Measurements from ENCODE around the gene LMTK2. TPM values are rescaled to one million over a fixed set of nuclear protein-coding genes. Genes with fewer than 3 reads are reported as not detected.

Gene LMTK2
- polyA plus RNA-seq, 3 donors = 2.5 to 7.0 (median 3.4) TPM

DNA sequence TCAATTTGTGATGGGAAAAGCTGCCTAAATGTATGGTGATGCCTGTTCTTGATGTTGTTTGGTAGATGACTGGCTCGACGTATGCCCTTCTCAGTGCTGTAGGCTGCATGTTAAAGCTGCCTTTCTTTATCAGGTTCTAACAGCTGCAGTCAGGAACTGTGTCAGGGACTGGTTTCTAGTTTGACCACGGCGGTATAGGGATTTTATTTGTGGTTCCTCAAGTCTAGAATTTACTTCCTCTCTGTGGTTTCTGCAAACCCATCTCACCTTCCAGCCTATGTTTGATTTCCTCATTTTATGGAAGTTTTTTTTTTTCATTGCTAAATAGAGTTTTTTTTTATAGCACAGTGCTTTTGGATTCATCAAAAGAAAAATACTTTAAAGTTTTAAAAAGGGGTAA is 26.5 kb downstream of the LMTK2 start:
- no peak overlapping the region for H3K27ac ChIP-seq (ENCODE audit: low read depth, low read length)
- WGBS, 3 donors = 39 to 57% (median 47%) methylated on average over 4 of the region's 4 CpGs

DNA sequence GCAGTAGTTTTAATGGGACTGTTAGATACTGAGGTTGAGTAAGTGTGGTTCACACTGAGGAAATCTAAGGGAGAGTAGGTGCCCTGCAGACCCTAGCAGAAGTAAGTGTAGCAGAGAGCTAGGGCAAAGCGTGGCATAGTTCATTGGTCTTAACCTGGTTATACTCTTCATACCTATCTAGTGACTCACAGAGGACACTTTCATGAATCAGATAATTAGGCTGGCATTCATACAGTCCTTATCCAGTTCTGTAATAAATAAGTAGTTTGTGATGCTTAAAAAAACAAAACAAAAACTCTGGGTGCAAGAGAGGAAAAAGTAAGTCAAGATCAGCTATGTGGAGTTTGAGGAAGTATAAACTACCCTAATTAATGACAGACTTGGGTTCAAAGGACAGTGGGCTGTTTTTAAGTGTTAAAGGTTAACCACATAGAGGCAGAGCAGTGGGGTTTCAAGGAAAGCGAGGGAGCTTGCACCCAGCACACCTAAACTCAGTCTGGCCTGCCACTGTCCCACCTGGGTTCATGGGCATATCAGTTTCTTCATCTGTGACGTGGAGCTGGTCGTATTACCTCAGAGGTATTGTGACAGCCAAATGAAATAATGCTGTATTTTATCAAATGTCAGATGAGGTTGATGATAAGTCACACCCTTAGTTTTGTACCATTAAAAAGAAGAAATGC is 27.1 kb downstream of the LMTK2 start:
- WGBS, 3 donors = 51 to 61% (median 54%) methylated on average over 4 of the region's 4 CpGs
- H3K27ac ChIP-seq (ENCODE audit: low read depth, low read length) = no peak overlapping the region

DNA sequence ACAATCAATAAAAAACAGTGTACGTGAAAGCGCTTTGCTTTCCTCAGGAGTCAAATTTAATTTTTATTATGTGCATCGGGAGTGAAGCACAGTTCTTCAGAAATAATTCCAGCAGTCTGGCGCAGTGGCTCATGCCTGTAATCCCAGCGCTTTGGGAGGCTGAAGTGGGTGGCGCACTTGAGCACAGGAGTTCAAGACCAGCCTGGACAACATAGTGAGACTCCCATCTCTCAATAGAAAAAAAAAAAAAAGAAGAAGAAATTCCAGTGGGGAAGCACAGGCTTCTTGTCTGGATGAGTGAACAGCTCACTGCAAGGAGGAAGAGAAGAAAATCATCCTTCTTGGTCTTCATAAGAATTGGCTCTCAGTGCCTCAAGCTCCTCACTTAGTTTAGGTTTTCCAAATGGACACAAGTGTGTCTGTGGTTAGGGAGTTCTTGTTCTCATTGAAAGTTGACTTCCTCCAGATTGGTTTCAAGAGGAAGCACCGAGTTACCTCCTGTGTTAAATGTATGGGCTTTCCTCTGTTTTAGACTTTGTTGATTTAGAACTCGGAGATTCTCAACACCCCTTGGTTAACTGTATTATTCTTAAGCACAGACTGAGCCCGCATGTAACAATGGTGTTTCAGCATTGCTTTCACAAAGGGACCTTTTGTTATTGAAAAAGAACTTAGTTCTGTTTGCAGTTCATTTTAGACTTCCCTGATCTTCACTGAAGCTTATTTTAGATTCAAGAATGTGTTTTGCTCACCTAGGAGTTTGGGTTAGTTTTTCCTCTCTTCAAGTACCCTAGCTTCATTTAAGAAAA is 28.0 kb downstream of the LMTK2 start:
- WGBS, 3 donors = 82 to 86% (median 84%) methylated on average over 9 of the region's 9 CpGs
- no peak overlapping the region for H3K27ac ChIP-seq (ENCODE audit: low read depth, low read length)

DNA sequence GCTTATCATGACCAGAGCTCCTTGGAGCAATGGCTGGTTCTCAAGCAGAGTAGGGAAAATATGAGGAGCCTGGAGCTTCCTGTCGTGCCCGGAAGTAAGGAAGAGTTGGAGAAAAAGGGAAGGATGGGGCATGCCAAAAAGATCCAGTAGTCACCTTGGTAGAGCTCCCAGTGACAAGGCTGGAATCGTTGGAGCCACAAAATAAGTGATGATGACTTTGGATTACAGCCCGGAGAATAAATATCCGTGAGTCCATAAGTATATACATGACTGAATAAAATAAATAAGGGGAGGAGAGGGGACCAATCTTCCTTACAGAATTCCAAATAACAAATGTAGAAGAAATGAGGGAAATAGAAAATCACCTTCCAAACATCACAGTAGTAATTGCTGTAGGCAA is 29.3 kb downstream of the LMTK2 start:
- no peak overlapping the region for H3K27ac ChIP-seq (ENCODE audit: low read depth, low read length)
- 55 to 78% (median 67%) methylated on average over 5 of the region's 5 CpGs for WGBS, 3 donors

GRCh38 chr7:98136423-98136822 is 29.8 kb downstream of the LMTK2 start:
- WGBS, 3 donors = 90 to 93% (median 91%) methylated on average over 5 of the region's 5 CpGs

GRCh38 chr7:98137134-98137825 is 30.6 kb downstream of the LMTK2 start:
- 80 to 84% (median 83%) methylated on average over 4 of the region's 4 CpGs for WGBS, 3 donors
- no peak overlapping the region for H3K27ac ChIP-seq (ENCODE audit: low read depth, low read length)

More at GRCh38 chr7:98136423-98136822, 29.8 kb downstream of the LMTK2 start:
- no peak overlapping the region for H3K27ac ChIP-seq (ENCODE audit: low read depth, low read length)

- WGBS, 3 donors = 66 to 89% (median 68%) methylated on average over 4 of the region's 4 CpGs
- H3K27ac ChIP-seq (ENCODE audit: low read depth, low read length) = no peak overlapping the region
These were observed 31.1 kb downstream of the LMTK2 start for GRCh38 chr7:98137826-98138151.

GRCh38 chr7:98138672-98139071 is 32.0 kb downstream of the LMTK2 start:
- WGBS, 3 donors = 95 to 96% (median 95%) methylated on average over 6 of the region's 6 CpGs
- no peak overlapping the region for H3K27ac ChIP-seq (ENCODE audit: low read depth, low read length)

DNA sequence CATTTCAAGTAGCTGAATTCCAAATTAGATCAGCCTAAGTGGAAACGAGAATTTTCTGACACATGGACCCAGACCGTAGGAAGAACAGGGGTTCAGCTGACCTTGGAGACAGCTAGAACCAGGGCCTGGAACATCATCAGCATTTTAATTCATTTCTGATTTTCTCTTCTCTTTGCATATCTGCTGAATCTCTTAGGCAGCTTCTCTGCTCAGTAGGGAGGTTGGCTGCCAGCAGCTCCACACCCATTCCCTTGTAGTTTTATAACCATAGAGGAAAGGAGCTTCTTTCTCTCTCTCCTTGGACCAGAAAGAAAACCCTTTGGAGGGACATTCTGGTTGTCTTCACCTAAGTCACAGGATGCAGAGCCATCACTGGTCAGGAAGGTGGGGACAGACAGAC is 36.0 kb downstream of the LMTK2 start:
- 87 to 96% (median 89%) methylated on average over 2 of the region's 2 CpGs for WGBS, 3 donors

DNA sequence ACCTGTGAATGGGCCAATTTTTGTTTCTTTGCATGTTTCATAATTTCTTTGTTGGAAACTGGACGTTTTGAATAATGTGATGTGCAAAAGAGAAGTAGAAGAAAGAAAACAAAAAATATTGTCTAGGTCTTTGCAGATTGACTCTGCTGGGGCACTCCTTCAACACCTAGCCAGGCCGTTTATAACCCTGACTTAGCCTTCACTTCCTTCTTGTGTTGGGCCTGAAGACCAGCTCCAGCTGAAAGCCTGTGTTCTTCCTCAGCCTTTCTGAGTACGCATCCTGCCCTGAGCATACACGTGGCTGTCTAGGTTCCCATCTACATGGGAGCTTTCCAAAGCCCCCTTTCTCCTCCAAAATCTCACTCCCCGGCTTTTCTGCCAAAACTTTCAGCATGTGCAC is 41.9 kb downstream of the LMTK2 start:
- no peak overlapping the region for H3K27ac ChIP-seq (ENCODE audit: low read depth, low read length)
- 88 to 92% (median 91%) methylated on average over 5 of the region's 5 CpGs for WGBS, 3 donors

More for the DNA sequence above, 36.0 kb downstream of the LMTK2 start:
- H3K27ac ChIP-seq (ENCODE audit: low read depth, low read length) = no peak overlapping the region

- WGBS, 3 donors = 91 to 96% (median 96%) methylated on average over 6 of the region's 6 CpGs
- H3K27ac ChIP-seq (ENCODE audit: low read depth, low read length) = no peak overlapping the region
These were observed 42.5 kb downstream of the LMTK2 start for GRCh38 chr7:98149116-98149692.

DNA sequence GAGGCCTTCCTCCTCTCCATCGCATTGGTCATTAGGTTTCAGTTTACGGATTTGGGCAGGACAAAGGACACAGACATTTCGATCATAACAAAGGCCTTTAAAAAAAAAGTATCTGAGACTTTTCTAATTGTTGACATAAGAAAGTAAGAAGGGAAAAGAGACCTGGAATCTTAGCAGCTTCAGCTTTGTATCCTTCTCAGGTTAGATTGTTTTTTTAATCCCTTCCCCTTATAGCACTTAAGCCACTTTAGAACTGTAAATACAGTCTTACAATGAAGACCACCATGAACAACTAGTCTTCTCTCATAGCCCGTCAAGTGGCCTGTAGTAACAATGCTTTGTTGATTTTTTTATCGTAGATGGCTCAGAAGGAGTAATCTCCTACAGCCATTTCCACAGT is 45.2 kb downstream of the LMTK2 start:
- WGBS, 3 donors = 96 to 97% (median 96%) methylated on average over 5 of the region's 5 CpGs
- H3K27ac ChIP-seq (ENCODE audit: low read depth, low read length) = no peak overlapping the region

DNA sequence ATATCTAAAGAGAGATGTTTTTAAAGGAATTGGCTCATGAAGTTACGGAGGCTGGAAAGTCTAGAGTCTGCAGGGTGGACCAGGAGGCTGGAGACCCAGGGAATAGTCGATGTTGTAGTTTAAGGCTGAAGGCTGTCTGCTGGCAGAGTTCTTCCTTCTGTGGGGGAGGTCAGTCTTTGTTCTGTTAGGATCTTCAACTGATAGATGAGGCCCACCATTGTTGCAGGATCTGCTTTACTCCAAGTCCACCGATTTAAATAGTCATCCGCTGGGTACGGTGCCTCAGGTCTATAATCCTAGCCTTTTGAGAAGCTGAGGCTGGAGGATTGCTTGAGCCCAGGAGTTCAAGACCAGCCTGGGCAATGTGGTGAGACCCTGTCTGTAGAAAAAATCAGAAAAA is 50.0 kb downstream of the LMTK2 start:
- H3K27ac ChIP-seq (ENCODE audit: low read depth, low read length) = no peak overlapping the region
- WGBS, 3 donors = 97 to 99% (median 97%) methylated on average over 5 of the region's 5 CpGs

GRCh38 chr7:98157761-98158160 is 51.1 kb downstream of the LMTK2 start:
- 73 to 84% (median 78%) methylated on average over 4 of the region's 4 CpGs for WGBS, 3 donors
- H3K27ac ChIP-seq (ENCODE audit: low read depth, low read length) = no peak overlapping the region

DNA sequence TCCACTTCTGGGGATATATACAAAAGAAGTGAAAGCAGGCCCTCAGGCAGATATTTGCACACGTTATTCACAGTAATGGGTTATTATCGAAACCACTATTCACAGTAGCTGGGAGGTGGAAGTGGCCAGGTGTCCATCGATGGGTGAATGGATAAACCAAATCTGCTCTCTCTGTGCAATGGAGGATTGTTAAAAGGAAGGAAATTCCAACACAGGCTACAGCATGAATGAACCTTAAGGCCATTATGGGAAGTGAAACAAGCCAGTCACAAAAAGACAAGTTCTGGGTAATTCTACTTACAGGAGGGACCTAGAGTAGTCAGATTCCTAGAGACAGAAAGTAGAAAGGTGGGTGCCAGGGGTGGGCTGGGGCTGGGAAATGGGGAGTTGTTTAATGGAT is 56.1 kb downstream of the LMTK2 start:
- no peak overlapping the region for H3K27ac ChIP-seq (ENCODE audit: low read depth, low read length)
- WGBS, 3 donors = 92 to 96% (median 93%) methylated on average over 3 of the region's 3 CpGs

GRCh38 chr7:98163269-98163668 is 56.6 kb downstream of the LMTK2 start:
- WGBS, 3 donors = 47 to 84% (median 78%) methylated on average over 7 of the region's 7 CpGs
- H3K27ac ChIP-seq (ENCODE audit: low read depth, low read length) = no peak overlapping the region

GRCh38 chr7:98163704-98164494 is 57.2 kb downstream of the LMTK2 start:
- no peak overlapping the region for H3K27ac ChIP-seq (ENCODE audit: low read depth, low read length)
- 63 to 76% (median 67%) methylated on average over 16 of the region's 16 CpGs for WGBS, 3 donors

Data from adipose tissue (tissue), 3 donors.